ENCODE results near the gene FES. TPM values are rescaled to one million over a fixed set of nuclear protein-coding genes. Genes with fewer than 3 reads are reported as not detected.

The FES gene
- total and polyA plus RNA-seq, 9 donors: 2.2 to 37.2 (median 24.8) TPM

GRCh38 chr15:90904746-90905145 is 20.4 kb downstream of the FES start:
- Histone ChIP-seq H3K4me3 (no peak overlapping the region), H3K9me3 (no peaks in the 10 kb centered on the region), H3K27me3 (no peaks in the 10 kb centered on the region), H3K4me1 (ENCODE audit: insufficient read depth) (peaks cover 2% of the 10 kb centered on the region), H3K36me3 (no peaks in the 10 kb centered on the region), H3K27ac (no peak overlapping the region)
- intact Hi-C loops (cut with DNase I): no loop called here
- 93 to 98% (median 94%) methylated on average over 9 of the region's 9 CpGs for WGBS, 3 donors
- no peak for DNase-seq
- no peak for TF ChIP-seq CTCF (IDR thresholded peaks at IDR 0.05)
- no peak for TF ChIP-seq EP300 (IDR thresholded peaks at IDR 0.05)
- no peak for TF ChIP-seq POLR2A (IDR thresholded peaks at IDR 0.05)

GRCh38 chr15:90905306-90906180 is 21.2 kb downstream of the FES start:
- Histone ChIP-seq H3K36me3 (no peaks in the 10 kb centered on the region), H3K4me1 (ENCODE audit: insufficient read depth) (peaks cover 2% of the 10 kb centered on the region), H3K27me3 (no peaks in the 10 kb centered on the region), H3K9me3 (no peaks in the 10 kb centered on the region), H3K4me3 (no peak overlapping the region), H3K27ac (no peak overlapping the region)
- intact Hi-C loops (cut with DNase I): no loop called here
- no peak for DNase-seq
- no peak for TF ChIP-seq EP300 (IDR thresholded peaks at IDR 0.05)
- no peak for TF ChIP-seq CTCF (IDR thresholded peaks at IDR 0.05)
- no peak for TF ChIP-seq POLR2A (IDR thresholded peaks at IDR 0.05)
- WGBS, 3 donors: 94 to 95% (median 95%) methylated on average over 27 to 28 of the region's 28 CpGs

DNA sequence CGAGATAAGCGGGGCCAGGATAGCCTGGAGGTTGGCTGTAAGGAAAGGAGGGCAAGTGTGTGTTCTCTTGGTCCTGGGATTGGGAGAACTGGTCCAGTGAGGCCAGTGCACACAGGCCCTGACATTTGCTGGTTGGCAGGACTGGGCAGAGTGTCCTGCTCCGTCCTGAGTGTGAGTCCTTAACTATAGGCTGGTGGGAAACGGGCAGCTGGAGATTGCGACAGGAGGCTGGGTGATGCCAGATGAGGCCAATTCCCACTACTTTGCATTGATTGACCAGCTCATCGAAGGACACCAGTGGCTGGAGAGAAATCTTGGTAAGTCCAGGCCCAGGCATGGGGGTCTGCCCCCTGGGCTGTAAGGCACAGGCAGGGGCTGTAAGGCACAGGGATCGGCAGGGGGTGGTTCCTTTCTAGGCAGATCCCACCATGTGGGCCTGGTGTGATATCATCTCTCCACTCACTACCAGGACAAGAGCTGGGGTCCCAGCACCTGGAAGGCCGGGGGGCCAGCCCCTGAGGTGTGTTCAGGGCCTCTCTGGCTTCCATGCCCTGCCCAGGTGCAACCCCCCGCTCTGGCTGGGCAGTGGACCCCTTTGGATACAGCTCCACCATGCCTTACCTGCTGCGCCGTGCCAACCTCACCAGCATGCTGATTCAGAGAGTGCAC is 22.0 kb downstream of the FES start:
- TF ChIP-seq EP300 (IDR thresholded peaks at IDR 0.05): no peak
- no peak for TF ChIP-seq CTCF (IDR thresholded peaks at IDR 0.05)
- no peak for TF ChIP-seq POLR2A (IDR thresholded peaks at IDR 0.05)
- intact Hi-C loops (cut with DNase I): no loop called here
- H3K27me3 ChIP-seq: no peaks in the 10 kb centered on the region
- 93 to 95% (median 94%) methylated on average over 11 of the region's 11 CpGs for WGBS, 3 donors
- H3K4me1 ChIP-seq (ENCODE audit: insufficient read depth): peaks cover 2% of the 10 kb centered on the region
- DNase-seq: no peak
- no peak overlapping the region for H3K27ac ChIP-seq
- H3K9me3 ChIP-seq: no peaks in the 10 kb centered on the region
- no peak overlapping the region for H3K4me3 ChIP-seq
- H3K36me3 ChIP-seq: no peaks in the 10 kb centered on the region

DNA sequence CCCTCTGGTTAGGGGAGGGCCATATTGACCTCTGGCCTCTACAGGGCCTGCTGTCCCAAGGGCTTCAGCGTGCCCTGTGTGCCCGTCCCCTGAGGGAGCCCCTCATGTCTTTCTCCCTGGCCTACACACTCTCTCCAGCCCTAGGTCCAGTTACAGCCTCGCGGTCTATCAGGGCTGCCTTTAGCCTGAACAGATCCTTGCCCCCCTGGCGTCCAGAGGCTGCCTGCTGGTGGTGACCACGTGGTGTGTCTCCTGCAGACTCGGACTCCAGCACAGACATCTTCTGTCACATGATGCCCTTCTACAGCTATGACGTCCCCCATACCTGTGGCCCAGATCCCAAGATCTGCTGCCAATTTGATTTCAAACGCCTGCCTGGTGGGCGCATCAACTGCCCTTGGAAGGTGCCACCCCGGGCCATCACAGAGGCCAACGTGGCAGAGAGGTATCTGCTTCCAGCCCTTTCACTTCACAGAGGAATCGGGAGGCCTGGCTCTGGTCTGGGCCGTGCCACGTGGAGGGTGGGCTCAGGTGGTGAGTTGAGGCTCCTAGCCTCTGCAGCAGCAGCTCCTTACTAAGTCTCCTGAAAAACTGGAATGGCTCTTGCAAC is 22.9 kb downstream of the FES start:
- Histone ChIP-seq H3K36me3 (no peaks in the 10 kb centered on the region), H3K27ac (no peak overlapping the region), H3K4me3 (no peak overlapping the region), H3K9me3 (no peaks in the 10 kb centered on the region), H3K27me3 (no peaks in the 10 kb centered on the region), H3K4me1 (ENCODE audit: insufficient read depth) (no peaks in the 10 kb centered on the region)
- no peak for TF ChIP-seq POLR2A (IDR thresholded peaks at IDR 0.05)
- TF ChIP-seq EP300 (IDR thresholded peaks at IDR 0.05): no peak
- no peak for TF ChIP-seq CTCF (IDR thresholded peaks at IDR 0.05)
- WGBS, 3 donors: 75 to 84% (median 82%) methylated on average over 15 of the region's 15 CpGs
- intact Hi-C loops (cut with DNase I): no loop called here
- no peak for DNase-seq
